Chondrocyte (in vitro differentiated cells): Measurements from ENCODE around the gene NFKBIE. TPM values are rescaled to one million over a fixed set of nuclear protein-coding genes. Genes with fewer than 3 reads are reported as not detected.

Source experiments
- DNase-seq: peaks from one replicate; pipeline ENCODE4 v3.0.0; 2021; ENCODE audit warnings: mixed read lengths, low spot score
- H3K27ac Mint-ChIP-seq: one replicate; pipeline ENCODE4 v1.8.0; 2021; ENCODE audit warnings: mild to moderate bottlenecking, moderate library complexity, mixed read lengths; ENCODE audit not compliant: unreplicated experiment
- H3K27me3 Mint-ChIP-seq: 2 replicates; pipeline ENCODE4 v1.8.0; 2021; ENCODE audit warnings: low read depth, mixed read lengths
- H3K36me3 Mint-ChIP-seq: 2 replicates; pipeline ENCODE4 v1.8.0; 2021; ENCODE audit warnings: low read depth, mixed read lengths
- H3K4me1 Mint-ChIP-seq: 2 replicates; pipeline ENCODE4 v1.8.0; 2021; ENCODE audit warnings: low read depth, mild to moderate bottlenecking, mixed read lengths
- H3K4me3 Mint-ChIP-seq: one replicate; pipeline ENCODE4 v1.8.0; 2021; ENCODE audit warnings: mild to moderate bottlenecking, moderate library complexity, mixed read lengths; ENCODE audit not compliant: unreplicated experiment
- H3K9me3 Mint-ChIP-seq: 2 replicates; pipeline ENCODE4 v1.8.0; 2021; ENCODE audit warnings: low read depth, mixed read lengths
- total RNA-seq: library from RNA; stranded (reverse); gene quantifications from 3 replicates; pipeline ENCODE4 v1.2.1, GENCODE V29; 2021
- TF ChIP-seq, protein P1 (sequence below): fragments of 200-600 bp; sonication (generic); IDR thresholded peaks from 2 replicates; pipeline ENCODE4 v1.5.0; 2021; ENCODE audit warnings: antibody characterized with exemption, mild to moderate bottlenecking, moderate library complexity

NFKBIE gene
- total RNA-seq, 1 donor from 2014 or later: 6.2 TPM

DNA sequence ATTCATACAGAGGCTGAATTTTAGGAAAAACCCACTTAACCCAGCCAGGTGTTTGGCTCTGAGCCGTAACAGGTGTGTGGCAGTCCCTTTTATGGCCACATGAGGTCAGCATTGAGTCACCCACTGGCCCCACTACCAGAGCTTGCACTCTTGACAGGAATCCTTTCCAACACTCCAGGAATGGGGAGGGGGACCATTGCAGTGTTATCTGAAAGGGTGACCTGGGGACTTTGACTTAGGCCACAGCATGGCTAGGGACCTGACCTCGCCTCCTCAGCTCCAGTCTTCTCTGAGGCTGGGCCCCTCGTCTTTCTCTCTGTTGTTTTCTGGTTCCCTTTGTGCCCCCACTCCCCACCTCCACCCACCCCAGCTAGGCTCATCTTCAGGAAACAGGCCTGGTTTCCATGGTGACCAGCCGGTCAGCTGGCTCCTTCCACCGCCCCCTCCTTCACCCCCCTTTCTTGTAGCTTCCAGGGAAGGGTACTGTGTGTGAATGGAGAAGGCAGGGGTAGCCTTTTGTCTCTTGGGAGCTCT, 2.8 kb upstream of the NFKBIE start:
- peaks cover 28% of the 10 kb centered on the region for H3K4me1 Mint-ChIP-seq
- H3K36me3 Mint-ChIP-seq: no peaks in the 10 kb centered on the region
- DNase-seq: peak; percentile 25
- H3K27me3 Mint-ChIP-seq: peaks cover 30% of the 10 kb centered on the region
- no peaks in the 10 kb centered on the region for H3K9me3 Mint-ChIP-seq
- H3K4me3 Mint-ChIP-seq: no peak overlapping the region
- H3K27ac Mint-ChIP-seq: no peak overlapping the region
- TF ChIP-seq, protein P1, sequence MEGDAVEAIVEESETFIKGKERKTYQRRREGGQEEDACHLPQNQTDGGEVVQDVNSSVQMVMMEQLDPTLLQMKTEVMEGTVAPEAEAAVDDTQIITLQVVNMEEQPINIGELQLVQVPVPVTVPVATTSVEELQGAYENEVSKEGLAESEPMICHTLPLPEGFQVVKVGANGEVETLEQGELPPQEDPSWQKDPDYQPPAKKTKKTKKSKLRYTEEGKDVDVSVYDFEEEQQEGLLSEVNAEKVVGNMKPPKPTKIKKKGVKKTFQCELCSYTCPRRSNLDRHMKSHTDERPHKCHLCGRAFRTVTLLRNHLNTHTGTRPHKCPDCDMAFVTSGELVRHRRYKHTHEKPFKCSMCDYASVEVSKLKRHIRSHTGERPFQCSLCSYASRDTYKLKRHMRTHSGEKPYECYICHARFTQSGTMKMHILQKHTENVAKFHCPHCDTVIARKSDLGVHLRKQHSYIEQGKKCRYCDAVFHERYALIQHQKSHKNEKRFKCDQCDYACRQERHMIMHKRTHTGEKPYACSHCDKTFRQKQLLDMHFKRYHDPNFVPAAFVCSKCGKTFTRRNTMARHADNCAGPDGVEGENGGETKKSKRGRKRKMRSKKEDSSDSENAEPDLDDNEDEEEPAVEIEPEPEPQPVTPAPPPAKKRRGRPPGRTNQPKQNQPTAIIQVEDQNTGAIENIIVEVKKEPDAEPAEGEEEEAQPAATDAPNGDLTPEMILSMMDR: peak; percentile 94

GRCh38 chr6:44267252-44267651, 1.9 kb upstream of the NFKBIE start:
- Mint-ChIP-seq H3K27ac (no peak overlapping the region), H3K4me1 (peaks cover 36% of the 10 kb centered on the region), H3K27me3 (peaks cover 23% of the 10 kb centered on the region), H3K36me3 (no peaks in the 10 kb centered on the region), H3K4me3 (no peak overlapping the region), H3K9me3 (no peaks in the 10 kb centered on the region)
- peak; percentile 22 for DNase-seq
- TF ChIP-seq, protein P1: no peak

DNA sequence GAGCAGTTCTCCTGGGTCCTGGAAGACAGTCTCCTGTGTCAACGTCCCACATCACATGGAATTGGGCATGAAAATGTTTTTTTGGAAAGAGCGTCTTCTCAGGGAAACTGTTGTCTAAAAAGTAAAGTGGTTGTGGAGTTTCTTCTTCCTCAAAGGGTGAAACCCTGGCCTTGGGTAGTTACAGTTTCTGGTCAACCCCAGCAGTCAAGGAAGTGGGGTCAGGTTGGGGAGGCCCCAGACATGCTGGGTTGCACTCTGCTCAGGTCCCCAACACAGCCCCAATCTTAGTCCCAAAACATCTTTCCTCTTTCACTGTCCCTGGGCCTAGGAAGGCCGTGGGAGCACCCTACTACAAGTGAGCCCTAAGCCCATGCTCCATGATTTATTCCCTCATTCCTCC, 996 bp upstream of the NFKBIE start:
- TF ChIP-seq, protein P1: no peak
- no peaks in the 10 kb centered on the region for H3K9me3 Mint-ChIP-seq
- H3K27me3 Mint-ChIP-seq: peaks cover 18% of the 10 kb centered on the region
- H3K36me3 Mint-ChIP-seq: no peaks in the 10 kb centered on the region
- no peak overlapping the region for H3K4me3 Mint-ChIP-seq
- H3K4me1 Mint-ChIP-seq: peaks cover 36% of the 10 kb centered on the region
- DNase-seq: peak; percentile 21
- H3K27ac Mint-ChIP-seq: no peak overlapping the region

DNA sequence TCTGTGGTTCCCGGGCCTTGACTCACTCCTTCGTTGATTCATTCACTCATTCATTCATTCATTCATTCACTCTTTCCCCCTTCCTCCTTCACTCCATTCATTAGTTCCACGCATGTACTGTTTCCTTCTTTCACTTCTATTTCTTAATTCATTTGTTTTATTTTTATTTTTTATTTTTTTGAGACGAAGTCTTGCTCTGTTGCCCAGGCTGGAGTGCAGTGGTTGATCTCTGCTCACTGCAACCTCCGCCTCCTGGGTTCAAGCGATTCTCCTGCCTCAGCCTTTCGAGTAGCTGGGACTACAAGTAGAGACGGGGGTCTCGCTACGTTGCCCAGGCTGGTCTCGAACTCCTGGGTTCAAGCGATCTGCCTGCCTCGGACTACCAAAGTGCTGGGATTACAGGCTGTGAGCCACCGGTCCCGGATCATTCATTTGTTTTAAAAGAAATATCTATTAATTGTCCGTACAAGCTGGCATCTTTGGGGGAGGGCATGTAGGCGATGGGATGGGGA, 427 bp upstream of the NFKBIE start:
- H3K27me3 Mint-ChIP-seq: peaks cover 15% of the 10 kb centered on the region
- peak overlapping the region; percentile 84 for H3K4me3 Mint-ChIP-seq
- TF ChIP-seq, protein P1: no peak
- H3K4me1 Mint-ChIP-seq: peaks cover 36% of the 10 kb centered on the region
- DNase-seq: peak; percentile 68
- H3K27ac Mint-ChIP-seq: peak overlapping the region; percentile 74
- no peaks in the 10 kb centered on the region for H3K9me3 Mint-ChIP-seq
- no peaks in the 10 kb centered on the region for H3K36me3 Mint-ChIP-seq

DNA sequence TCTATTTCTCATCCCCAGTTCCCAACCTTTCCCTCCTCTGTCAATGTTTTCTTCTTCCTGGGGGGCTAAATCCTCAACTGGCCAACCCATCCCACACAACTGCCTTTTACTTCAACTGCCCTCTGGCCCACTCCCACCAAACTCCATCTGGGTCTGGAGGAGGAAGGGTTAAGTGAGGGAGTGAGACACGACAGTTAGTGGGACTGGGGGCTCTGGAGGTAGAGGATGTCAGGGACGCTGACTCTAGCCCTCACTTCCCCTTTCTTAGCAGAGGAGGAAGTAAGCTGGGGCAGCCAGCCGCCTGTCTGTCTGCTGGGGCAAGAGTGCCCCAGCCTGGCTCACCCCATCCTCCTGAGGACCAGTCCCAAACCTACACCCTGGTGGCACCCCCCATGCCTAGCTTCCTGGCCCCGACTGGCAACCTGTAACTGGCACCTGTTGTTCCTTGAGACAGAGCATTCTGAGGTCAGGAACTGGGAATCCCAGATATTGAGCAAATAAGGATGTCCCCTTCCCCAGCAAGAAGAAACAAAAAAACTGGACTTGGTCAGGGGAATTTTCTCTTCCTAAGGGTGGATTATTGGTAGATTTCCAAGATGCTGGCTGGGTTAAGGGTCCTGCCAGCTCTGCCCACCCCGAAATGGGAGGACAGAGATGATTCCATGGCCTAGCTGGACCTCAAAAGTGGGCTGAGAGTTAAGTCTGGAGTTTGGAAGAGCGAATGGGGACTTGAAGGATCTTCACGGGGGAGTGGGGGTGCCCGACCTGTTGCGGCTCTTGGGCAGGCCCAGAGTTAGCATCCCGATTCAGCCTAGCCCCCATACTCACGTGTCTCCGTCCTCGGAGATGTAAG, 971 bp downstream of the NFKBIE start:
- TF ChIP-seq, protein P1: no peak
- peak; percentile 55 for DNase-seq
- Mint-ChIP-seq H3K4me3 (peak overlapping the region; percentile 84), H3K36me3 (no peaks in the 10 kb centered on the region), H3K27ac (peak overlapping the region; percentile 84), H3K9me3 (no peaks in the 10 kb centered on the region), H3K27me3 (peaks cover 8% of the 10 kb centered on the region), H3K4me1 (peaks cover 32% of the 10 kb centered on the region)
